ENCODE results near the gene PRKD3. TPM values are rescaled to one million over a fixed set of nuclear protein-coding genes. Genes with fewer than 3 reads are reported as not detected.

PRKD3 gene
- total and polyA plus RNA-seq, 2 donors (not counting 1 experiment from before 2014, with no cell fraction given): 48.0 to 67.7 TPM

- H3K9ac ChIP-seq (ENCODE audit: insufficient read depth, low read length): no peak overlapping the region
- H2AFZ ChIP-seq (ENCODE audit: low read length): no peak overlapping the region
- no peaks in the 10 kb centered on the region for H3K4me1 ChIP-seq (ENCODE audit: control insufficient read depth, extremely low read depth, insufficient read depth, low read length)
- no peak overlapping the region for H3K4me3 ChIP-seq (replicated peaks in 1 of 4; ENCODE audit: control extremely low read depth in 1 of 4, insufficient read depth in 1 of 4, low read depth in 3 of 4, low read length in 4 of 4)
- H3K27me3 ChIP-seq (ENCODE audit: control insufficient read depth, insufficient read depth, low read length): no peaks in the 10 kb centered on the region
- no peaks in the 10 kb centered on the region for H4K20me1 ChIP-seq (ENCODE audit: control insufficient read depth, extremely low read depth, insufficient read depth, low read length)
- H3K36me3 ChIP-seq (ENCODE audit: control insufficient read depth, insufficient read depth, low read length): peaks cover 1% of the 10 kb centered on the region
- H3K4me2 ChIP-seq (ENCODE audit: extremely low read depth, insufficient read depth, low read length): no peak overlapping the region
- TF ChIP-seq CTCF (conservative IDR thresholded peaks at IDR 0.05 in 1 of 2, IDR thresholded peaks at IDR 0.05 in 1 of 2; ENCODE audit: low read depth in 1 of 2, low read length in 2 of 2) (no peak), EZH2 (IDR thresholded peaks at IDR 0.05; ENCODE audit: low read length, missing control alignments) (no peak)
- no peaks in the 10 kb centered on the region for H3K9me3 ChIP-seq (ENCODE audit: control insufficient read depth, insufficient read depth, low read depth, low read length)
- H3K27ac ChIP-seq (ENCODE audit: insufficient read depth, low read length): no peak overlapping the region
- DNase-seq (ENCODE audit: low read depth in 2 of 2): no peak
- H3K79me2 ChIP-seq (ENCODE audit: control insufficient read depth, insufficient read depth, low read length): peaks cover 1% of the 10 kb centered on the region
Observed at GRCh38 chr2:37291680-37292079, 33.0 kb downstream of the PRKD3 start.

- no peak overlapping the region for H2AFZ ChIP-seq (ENCODE audit: low read length)
- H3K4me2 ChIP-seq (ENCODE audit: extremely low read depth, insufficient read depth, low read length): no peak overlapping the region
- no peak overlapping the region for H3K4me3 ChIP-seq (replicated peaks in 1 of 4; ENCODE audit: control extremely low read depth in 1 of 4, insufficient read depth in 1 of 4, low read depth in 3 of 4, low read length in 4 of 4)
- no peak overlapping the region for H3K9ac ChIP-seq (ENCODE audit: insufficient read depth, low read length)
- H3K79me2 ChIP-seq (ENCODE audit: control insufficient read depth, insufficient read depth, low read length): no peaks in the 10 kb centered on the region
- H3K27ac ChIP-seq (ENCODE audit: insufficient read depth, low read length): no peak overlapping the region
- DNase-seq (ENCODE audit: low read depth in 2 of 2): no peak
- TF ChIP-seq EZH2 (IDR thresholded peaks at IDR 0.05; ENCODE audit: low read length, missing control alignments) (no peak), CTCF (conservative IDR thresholded peaks at IDR 0.05 in 1 of 2, IDR thresholded peaks at IDR 0.05 in 1 of 2; ENCODE audit: low read depth in 1 of 2, low read length in 2 of 2) (no peak)
- H3K4me1 ChIP-seq (ENCODE audit: control insufficient read depth, extremely low read depth, insufficient read depth, low read length): peaks cover 11% of the 10 kb centered on the region
- no peaks in the 10 kb centered on the region for H4K20me1 ChIP-seq (ENCODE audit: control insufficient read depth, extremely low read depth, insufficient read depth, low read length)
- no peaks in the 10 kb centered on the region for H3K27me3 ChIP-seq (ENCODE audit: control insufficient read depth, insufficient read depth, low read length)
- peaks cover 1% of the 10 kb centered on the region for H3K36me3 ChIP-seq (ENCODE audit: control insufficient read depth, insufficient read depth, low read length)
- no peaks in the 10 kb centered on the region for H3K9me3 ChIP-seq (ENCODE audit: control insufficient read depth, insufficient read depth, low read depth, low read length)
Observed at GRCh38 chr2:37287966-37288365, 36.7 kb downstream of the PRKD3 start.

DNA sequence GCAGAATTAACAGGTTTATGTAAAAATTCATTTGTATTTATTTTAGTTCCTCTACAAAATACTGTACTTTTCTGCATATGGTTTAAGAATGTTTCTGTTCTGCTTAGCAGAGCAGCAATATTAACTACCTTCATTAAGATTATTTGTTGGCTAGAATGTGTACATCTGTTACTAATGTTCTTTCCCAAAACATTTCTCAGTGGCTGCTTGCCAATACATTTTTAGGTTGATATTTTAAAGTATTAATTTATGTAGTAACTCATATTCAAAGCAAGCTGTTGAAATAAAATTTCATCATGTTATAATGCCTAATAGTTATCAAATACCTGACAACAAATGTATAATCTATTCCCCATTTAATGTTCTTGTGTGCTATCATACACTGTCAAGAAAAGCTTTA, 40.3 kb downstream of the PRKD3 start:
- TF ChIP-seq CTCF (conservative IDR thresholded peaks at IDR 0.05 in 1 of 2, IDR thresholded peaks at IDR 0.05 in 1 of 2; ENCODE audit: low read depth in 1 of 2, low read length in 2 of 2) (no peak), EZH2 (IDR thresholded peaks at IDR 0.05; ENCODE audit: low read length, missing control alignments) (no peak)
- H3K36me3 ChIP-seq (ENCODE audit: control insufficient read depth, insufficient read depth, low read length): peaks cover 1% of the 10 kb centered on the region
- H2AFZ ChIP-seq (ENCODE audit: low read length): no peak overlapping the region
- no peaks in the 10 kb centered on the region for H3K79me2 ChIP-seq (ENCODE audit: control insufficient read depth, insufficient read depth, low read length)
- peak in 1 of 2 donors; percentile 81 for DNase-seq (ENCODE audit: low read depth in 2 of 2)
- peaks cover 13% of the 10 kb centered on the region for H3K4me1 ChIP-seq (ENCODE audit: control insufficient read depth, extremely low read depth, insufficient read depth, low read length)
- H3K27me3 ChIP-seq (ENCODE audit: control insufficient read depth, insufficient read depth, low read length): no peaks in the 10 kb centered on the region
- no peaks in the 10 kb centered on the region for H3K9me3 ChIP-seq (ENCODE audit: control insufficient read depth, insufficient read depth, low read depth, low read length)
- no peaks in the 10 kb centered on the region for H4K20me1 ChIP-seq (ENCODE audit: control insufficient read depth, extremely low read depth, insufficient read depth, low read length)
- no peak overlapping the region for H3K27ac ChIP-seq (ENCODE audit: insufficient read depth, low read length)
- no peak overlapping the region for H3K4me3 ChIP-seq (replicated peaks in 1 of 4; ENCODE audit: control extremely low read depth in 1 of 4, insufficient read depth in 1 of 4, low read depth in 3 of 4, low read length in 4 of 4)
- no peak overlapping the region for H3K9ac ChIP-seq (ENCODE audit: insufficient read depth, low read length)
- peak overlapping the region; percentile 37 for H3K4me2 ChIP-seq (ENCODE audit: extremely low read depth, insufficient read depth, low read length)

Data from fibroblast of lung (primary cell).